K562 (cell line): Measurements from ENCODE around the gene ACTL10. TPM values are rescaled to one million over a fixed set of nuclear protein-coding genes. Genes with fewer than 3 reads are reported as not detected.

Experiments
- ATAC-seq: fragments of 200-7000 bp; cut with Tn5 transposase; 3 replicates; pipeline ENCODE4 v1.9.1; 2020; ENCODE audit warnings: moderate library complexity
- BruUV-seq: library from RNA; stranded (reverse); fragments of 400-500 nt; replicated peaks from 2 replicates; lab custom pipeline; 2021; lab: Mats Ljungman, UMichigan
- CTCF ChIA-PET: fragments of 300-600 bp; formaldehyde crosslinking; extraction: SDS; loops from one replicate; lab custom pipeline; 2021; ENCODE audit warnings: low intra/inter-chr PET ratio; lab: Yijun Ruan, JAX
- POLR2A ChIA-PET: fragments of 300-600, 350-650 bp; sonication (Branson Sonifier 250); formaldehyde crosslinking; extraction: SDS; loops from one replicate; lab custom pipeline; 2021; ENCODE audit warnings: antibody characterized with exemption, inconsistent platforms; lab: Yijun Ruan, JAX
- DNase-seq, 4 experiments: peaks; one replicate each; pipeline versions ENCODE4 v3.0.0 to v3.0.0-alpha.2; 2011 to 2018; ENCODE audit warnings: low spot score in 3 of 4, mixed read lengths in 3 of 4; ENCODE audit errors: extremely low read depth in 1 of 4
- FAIRE-seq: peaks from 2 replicates; lab custom pipeline; 2011; peaks lifted over from hg19 to GRCh38; lab: Jason Lieb, UNC
- H2AFZ ChIP-seq: 2 replicates; pipeline ENCODE4 v1.6.0; 2011; ENCODE audit warnings: low read depth, low read length, control low read depth, inconsistent platforms
- H3K27ac ChIP-seq: fragments of 200-600 bp; 3 replicates; pipeline ENCODE4 v1.8.0; 2011; ENCODE audit warnings: low read depth, mild to moderate bottlenecking, control low read depth, inconsistent platforms, low read length, moderate library complexity, mixed read lengths; ENCODE audit errors: extremely low read depth
- H3K27me3 ChIP-seq, 2 experiments: fragments of 300-600 bp in 1 of 2; 2 replicates in 1 of 2; 3 replicates in 1 of 2; pipeline versions ENCODE4 v1.6.0 to v1.8.0; 2011; ENCODE audit warnings: inconsistent platforms in 2 of 2, low read length in 2 of 2, mild to moderate bottlenecking in 1 of 2, mixed read lengths in 1 of 2, moderate library complexity in 1 of 2; ENCODE audit not compliant: control insufficient read depth in 2 of 2, insufficient read depth in 2 of 2
- H3K36me3 ChIP-seq: fragments of 300-600 bp; 3 replicates; pipeline ENCODE4 v1.8.0; 2011; ENCODE audit warnings: mild to moderate bottlenecking, low read length, inconsistent platforms; ENCODE audit not compliant: control insufficient read depth, insufficient read depth
- H3K4me1 ChIP-seq, 2 experiments: fragments of 200-600 bp in 1 of 2; replicated peaks in 1 of 2; 2 replicates in 1 of 2; 3 replicates in 1 of 2; pipeline versions ENCODE4 v1.5.1 to v1.8.0; 2011; ENCODE audit warnings: inconsistent platforms in 2 of 2, low read length in 2 of 2, mild to moderate bottlenecking in 1 of 2, mixed read lengths in 1 of 2, moderate library complexity in 1 of 2; ENCODE audit not compliant: control insufficient read depth in 2 of 2, insufficient read depth in 2 of 2
- H3K4me2 ChIP-seq: 2 replicates; pipeline ENCODE4 v1.6.1; 2011; ENCODE audit warnings: low read length, control low read depth, inconsistent platforms, mixed read lengths; ENCODE audit not compliant: insufficient read depth
- H3K4me3 ChIP-seq: fragments of 200-600 bp; sonication (generic), shearing (Covaris generic); 2 replicates; pipeline ENCODE4 v1.5.1; 2016; ENCODE audit warnings: control low read depth, inconsistent platforms
- H3K79me2 ChIP-seq: fragments of 200-600 bp; 3 replicates; pipeline ENCODE4 v1.8.0; 2011; ENCODE audit warnings: low read length, inconsistent platforms; ENCODE audit not compliant: control insufficient read depth, insufficient read depth
- H3K9ac ChIP-seq, 2 experiments: 2 replicates each; pipeline versions ENCODE4 v1.6.0 to v1.6.1; 2011; ENCODE audit warnings: low read depth in 2 of 2, low read length in 2 of 2, control low read depth in 1 of 2, inconsistent platforms in 1 of 2, mild to moderate bottlenecking in 1 of 2, mixed read lengths in 1 of 2; ENCODE audit not compliant: insufficient read depth in 1 of 2
- H3K9me1 ChIP-seq: one replicate; pipeline ENCODE4 v1.6.0; 2011; ENCODE audit warnings: inconsistent platforms, mild to moderate bottlenecking, low read length, moderate library complexity; ENCODE audit not compliant: control insufficient read depth, insufficient read depth
- H3K9me3 ChIP-seq: replicated peaks from 2 replicates; pipeline ENCODE4 v1.5.1; 2011; ENCODE audit warnings: low read depth, low read length, inconsistent platforms; ENCODE audit not compliant: control insufficient read depth, insufficient read depth
- H4K20me1 ChIP-seq: replicated peaks from 2 replicates; pipeline ENCODE4 v1.6.1; 2011; ENCODE audit warnings: low read length, inconsistent platforms, mixed read lengths; ENCODE audit not compliant: control insufficient read depth, insufficient read depth
- DPF2 ChIP-seq: fragments of 450-650 bp; IDR thresholded peaks from 2 replicates; pipeline ENCODE4 v1.6.1; 2016
- E2F3 ChIP-seq: fragments of 250-450 bp; sonication (Bioruptor Pico); IDR thresholded peaks from 2 replicates; pipeline ENCODE4 v1.4.0; 2020; ENCODE audit warnings: mild to moderate bottlenecking
- E4F1 ChIP-seq: fragments of 250-450 bp; sonication (Bioruptor Pico); IDR thresholded peaks from 2 replicates; pipeline ENCODE4 v1.5.0; 2021; ENCODE audit warnings: mild to moderate bottlenecking, borderline replicate concordance
- FOSL1 ChIP-seq: fragments of 200-800 bp; sonication (Bioruptor generic); conservative IDR thresholded peaks from 2 replicates; pipeline ENCODE4 v1.6.1; 2016; ENCODE audit warnings: missing genetic modification characterization, missing compliant biosample characterization
- JUND ChIP-seq, 2 experiments: IDR thresholded peaks; 2 replicates in 1 of 2; 3 replicates in 1 of 2; pipeline ENCODE4 v1.6.1; 2011; ENCODE audit warnings: borderline replicate concordance in 2 of 2, low read depth in 2 of 2, low read length in 2 of 2, improper control_type of control experiment in 1 of 2, missing biosample characterization in 1 of 2, missing genetic modification characterization in 1 of 2, missing genetic modification reagents in 1 of 2
- KDM1A ChIP-seq, 2 experiments: fragments of 450-650 bp; IDR thresholded peaks; 2 replicates each; pipeline ENCODE4 v1.6.1; 2016; ENCODE audit warnings: mild to moderate bottlenecking in 2 of 2
- MEIS2 ChIP-seq: fragments of 450-650 bp; IDR thresholded peaks from 2 replicates; pipeline ENCODE4 v1.6.1; 2014; ENCODE audit warnings: mild to moderate bottlenecking; ENCODE audit not compliant: partially characterized antibody
- MYNN ChIP-seq, 2 experiments: sonication (generic); formaldehyde crosslinking in 1 of 2; IDR thresholded peaks; 2 replicates each; pipeline versions ENCODE4 v1.5.0 to v1.6.1; 2016 to 2020; ENCODE audit warnings: antibody characterized with exemption in 1 of 2, missing genetic modification reagents in 1 of 2
- RCOR1 ChIP-seq, 2 experiments: IDR thresholded peaks; 2 replicates each; pipeline ENCODE4 v1.6.1; 2012; ENCODE audit warnings: low read depth in 2 of 2, low read length in 2 of 2, borderline replicate concordance in 1 of 2, improper control_type of control experiment in 1 of 2
- SMARCA4 ChIP-seq: fragments of 450-650 bp; IDR thresholded peaks from 2 replicates; pipeline ENCODE4 v1.6.1; 2016
- ZBTB33 ChIP-seq: sonication (generic); formaldehyde crosslinking; IDR thresholded peaks from 2 replicates; pipeline ENCODE4 v1.8.1; 2023; ENCODE audit warnings: mild to moderate bottlenecking, missing genetic modification reagents
- ZBTB7A ChIP-seq: IDR thresholded peaks from 2 replicates; pipeline ENCODE4 v1.6.1; 2011; ENCODE audit warnings: low read depth, mild to moderate bottlenecking, low read length, moderate library complexity, borderline replicate concordance; ENCODE audit not compliant: control insufficient read depth
- ZFP91 ChIP-seq: sonication (generic); formaldehyde crosslinking; IDR thresholded peaks from 2 replicates; pipeline ENCODE4 v1.8.0; 2022; ENCODE audit warnings: mild to moderate bottlenecking, missing genetic modification reagents
- WGBS: fragments of 100-300 bp; shearing (Covaris generic); methylation state at CpG from one replicate; pipeline ENCODE4 v1.1.6; 2016; ENCODE audit warnings: low coverage, mixed read lengths; ENCODE audit not compliant: insufficient coverage; ENCODE audit errors: missing lambda C conversion rate; 5-methylcytosine and 5-hydroxymethylcytosine counted together
- in situ Hi-C: fragments of 300-500 bp; cut with MboI; formaldehyde crosslinking; loops from 4 replicates; pipeline ENCODE4 v1.15.0; 2018; ENCODE audit warnings: inconsistent platforms, mixed read lengths
- intact Hi-C: fragments of 100-400 bp; cut with micrococcal nuclease; formaldehyde crosslinking; loops from 2 replicates; pipeline ENCODE4 v1.14.2; 2022
- polyA plus RNA-seq, 8 experiments: library from polyadenylated mRNA; depleted of rRNA in 4 of 8; stranded (reverse) in 5 of 8; unstranded in 3 of 8; fragments of >200 nt; fragmentation: Nextera tagmentation in 2 of 8; fragmentation: Illumina TruSeq in 1 of 8; extraction: Ambion mirVana in 2 of 8; extraction: Trizol in 1 of 8; gene quantifications; 2 replicates each; pipeline versions ENCODE4 v1.2.1 to v1.2.3, GENCODE V29; 2011 to 2014; ENCODE audit warnings: inconsistent platforms in 1 of 8, missing spikeins in 1 of 8
- total RNA-seq, 7 experiments: library from RNA; depleted of rRNA in 6 of 7; stranded (reverse); fragments of >200 nt in 6 of 7; fragmentation: Illumina TruSeq in 2 of 7; extraction: Trizol in 2 of 7; gene quantifications; 2 replicates each; pipeline versions ENCODE4 v1.2.1 to v1.2.3, GENCODE V29; 2011 to 2021; ENCODE audit warnings: low replicate concordance in 1 of 7

ACTL10 gene
- total and polyA plus RNA-seq, 9 of the 15 experiments (the other 6 are each of a cell fraction or from before 2014, with no cell fraction given), result 0.07 to 0.14 TPM; not detected in 7

- no peak for TF ChIP-seq E4F1
- TF ChIP-seq E2F3 (CRISPR knock-in tag), result no peak
- no peak for TF ChIP-seq MYNN (IDR thresholded peaks at IDR 0.05)
- no peak for TF ChIP-seq MYNN (CRISPR knock-in tag; IDR thresholded peaks at IDR 0.05)
Observed at GRCh38 chr20:33627577-33628216, 39.0 kb upstream of the ACTL10 start (continued).

GRCh38 chr20:33629533-33629932 is 37.2 kb upstream of the ACTL10 start:
- DNase-seq (peak in 1 of 4 experiments; percentile 20), FAIRE-seq (peak; percentile 61), ATAC-seq (peak; percentile 54; the same call in 1 of the 3 replicates)
- Histone ChIP-seq H4K20me1 (no peaks in the 10 kb centered on the region), H3K9me1 (no peaks in the 10 kb centered on the region), H3K27me3 (no peaks in the 10 kb centered on the region), H3K79me2 (no peaks in the 10 kb centered on the region), H3K4me2 (no peak overlapping the region), H3K9me3 (no peaks in the 10 kb centered on the region), H3K36me3 (peaks cover 36% of the 10 kb centered on the region; the same call in 2 of the 3 replicates), H3K4me3 (no peak overlapping the region), H2AFZ (no peak overlapping the region), H3K9ac (no peak overlapping the region), H3K27ac (no peak overlapping the region), H3K4me1 (peaks cover 5 to 10% of the 10 kb centered on the region in 2 experiments; a peak in 3 of 5 replicates)
- in situ Hi-C loops (no loop called here), intact Hi-C loops (no loop called here)
- ChIA-PET POLR2A (interaction anchor here (1.3 to 1.7 kb wide), 2 partner anchors 13 kb away, joined by 3 to 5 read pairs; no protein-coding TSS in a partner anchor), CTCF (no interaction called here)
- BruUV-seq, result no TSS peak
- 42% methylated on average over 10 of the region's 10 CpGs for WGBS
- TF ChIP-seq ZBTB7A (no peak), JUND (IDR thresholded peaks at IDR 0.05; ENCODE audit: borderline replicate concordance, low read depth, low read length) (peak; percentile 16; the same call in 1 of the 2 replicates), JUND (tag; IDR thresholded peaks at IDR 0.05; ENCODE audit: borderline replicate concordance, low read depth, low read length) (no peak; the same call in 2 of the 3 replicates), DPF2 (0 out of 2 replicates have a peak, but pooled peaks have one; percentile 35), SMARCA4 (0 out of 2 replicates have a peak, but pooled peaks have one; percentile 23), KDM1A (IDR thresholded peaks at IDR 0.05) (peak in 1 of 2 experiments; percentile 21; a peak in 1 of 4 replicates), ZBTB33 (CRISPR knock-in tag) (peak; percentile 70; the same call in 1 of the 2 replicates), MEIS2 (peak; percentile 39), ZFP91 (CRISPR knock-in tag) (no peak), RCOR1 (IDR thresholded peaks at IDR 0.05; ENCODE audit: borderline replicate concordance in 1 of 2, low read depth in 2 of 2, low read length in 2 of 2) (peak in 1 of 2 experiments; percentile 48; a peak in 1 of 4 replicates), FOSL1 (peak; percentile 74)
